Dedifferentiated amniotic fluid mesenchymal stem cell (primary cell): ENCODE results near the gene P2RY12.

ENCODE experiments used
- DNase-seq: peaks from one replicate; pipeline ENCODE4 v3.0.0-alpha.2; 2016; ENCODE audit errors: extremely low spot score

Gene P2RY12

DNA sequence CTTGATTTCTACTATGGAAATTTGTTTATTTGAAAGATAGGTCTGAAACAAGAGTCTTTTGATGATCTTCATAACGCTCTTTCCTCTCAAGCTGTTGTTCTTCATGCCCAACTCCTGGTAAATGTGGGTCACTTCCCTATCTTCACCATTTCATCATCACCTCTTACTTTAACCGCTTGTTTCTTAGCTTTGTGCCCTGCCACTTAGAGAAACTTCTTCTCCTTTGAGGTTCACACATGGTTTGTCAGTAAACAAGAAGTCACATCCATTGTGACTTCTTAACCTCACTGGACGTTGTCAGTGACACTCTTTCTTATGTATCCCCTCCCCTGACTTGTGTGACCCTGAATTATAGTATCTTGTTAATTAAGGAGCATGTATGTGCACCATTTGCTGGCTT is 38.3 kb downstream of the P2RY12 start:
- DNase-seq: no peak

DNA sequence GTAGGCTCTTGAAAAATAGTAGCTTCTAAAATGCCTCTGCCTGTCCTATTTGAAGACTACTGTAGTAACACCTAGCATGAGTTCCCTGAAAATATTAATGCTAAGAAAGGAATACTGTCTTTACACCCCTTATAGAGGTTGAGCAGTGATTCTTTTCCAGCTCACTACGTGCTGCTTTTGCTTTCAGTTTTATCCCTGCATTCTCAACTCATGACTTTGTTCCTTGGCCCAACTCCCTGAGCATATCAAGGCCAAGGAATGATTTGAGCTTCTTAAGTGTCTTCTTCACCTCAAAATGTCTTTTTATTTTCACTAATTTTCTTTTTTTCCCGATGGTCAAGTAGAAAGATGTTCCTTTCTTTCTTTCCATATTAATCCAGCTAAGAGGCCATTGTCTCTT is 38.7 kb downstream of the P2RY12 start:
- DNase-seq: peak; percentile 73

DNA sequence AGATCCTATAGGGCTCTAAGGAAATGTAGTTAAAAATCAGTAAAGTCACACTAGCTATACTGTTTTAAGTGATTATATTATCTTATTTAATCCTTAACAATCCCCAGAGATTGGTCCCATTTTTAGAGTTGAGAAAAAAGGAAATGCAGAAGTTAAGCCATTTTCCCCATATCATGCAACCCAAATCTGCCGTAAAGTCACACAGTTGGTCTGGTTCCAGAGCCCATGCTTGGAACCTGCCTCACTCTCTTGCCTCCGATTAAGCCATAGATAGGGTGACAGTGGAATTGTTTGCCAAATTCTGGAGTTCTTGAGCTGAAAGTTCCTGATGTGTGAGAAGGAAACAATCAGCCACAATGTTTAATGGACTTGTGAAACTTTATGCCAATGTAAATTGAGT is 52.9 kb downstream of the P2RY12 start:
- no peak for DNase-seq

DNA sequence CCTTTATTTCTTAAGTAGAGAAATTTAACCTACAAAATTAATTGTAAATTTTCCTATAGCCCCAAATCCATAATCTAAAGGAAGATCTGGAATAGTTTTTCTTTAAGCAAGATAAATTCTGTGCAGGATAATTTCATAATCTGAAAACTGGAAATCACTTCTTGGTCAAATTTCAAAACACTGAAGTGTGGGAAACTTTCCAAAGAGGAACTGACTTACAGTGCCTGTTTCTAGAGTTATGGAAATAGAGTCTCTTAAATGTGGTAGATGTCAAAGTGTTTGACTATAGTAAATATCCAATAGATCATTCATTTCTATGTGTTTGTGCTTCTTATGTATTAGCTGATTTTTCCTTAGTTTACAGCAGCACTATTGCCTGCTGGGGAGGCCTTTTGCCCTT is 53.7 kb downstream of the P2RY12 start:
- no peak for DNase-seq

DNA sequence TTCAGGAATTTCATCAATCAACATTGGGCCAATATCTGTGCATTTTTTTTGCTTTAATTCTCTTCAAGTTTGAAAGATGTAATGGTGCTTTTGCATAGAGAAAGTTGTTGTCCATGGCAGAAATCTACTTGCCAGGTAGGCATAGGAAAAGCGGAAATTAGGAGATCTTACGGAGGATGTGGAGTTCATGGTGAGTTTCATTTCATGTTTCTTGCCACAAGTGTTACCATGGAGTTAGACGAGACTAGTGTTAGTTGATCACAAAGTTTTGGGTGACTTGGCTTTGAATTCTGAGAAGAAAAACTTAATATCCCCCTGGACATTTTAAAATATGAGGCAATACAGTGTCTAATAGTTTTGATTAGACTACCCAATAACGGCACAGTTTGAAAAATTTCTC is 54.2 kb downstream of the P2RY12 start:
- no peak for DNase-seq

DNA sequence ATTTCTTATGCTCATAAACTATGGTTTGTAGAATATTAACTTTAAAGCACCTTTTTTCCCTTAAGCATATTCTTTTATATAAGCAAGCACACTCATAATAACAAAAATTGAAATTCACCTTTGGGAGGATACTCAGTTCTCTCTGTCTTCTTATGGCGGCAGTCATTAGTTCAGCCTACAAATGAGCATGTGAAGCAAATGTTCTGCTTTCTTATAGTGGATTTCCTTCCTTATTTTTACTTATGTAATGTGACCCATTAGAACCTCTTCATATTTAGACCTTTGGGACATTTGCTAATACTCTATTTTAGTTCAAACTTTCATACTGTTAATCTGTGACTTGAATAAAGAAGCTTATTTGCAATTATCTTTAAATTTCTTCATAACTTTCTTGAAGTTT is 55.2 kb downstream of the P2RY12 start, which contains the start of gene P2RY13:
TSS of gene P2RY13 (minus strand) at position 187 of the 400 bp plus-strand sequence. CDS start at position 166, 21 bp downstream.
- DNase-seq: no peak

DNA sequence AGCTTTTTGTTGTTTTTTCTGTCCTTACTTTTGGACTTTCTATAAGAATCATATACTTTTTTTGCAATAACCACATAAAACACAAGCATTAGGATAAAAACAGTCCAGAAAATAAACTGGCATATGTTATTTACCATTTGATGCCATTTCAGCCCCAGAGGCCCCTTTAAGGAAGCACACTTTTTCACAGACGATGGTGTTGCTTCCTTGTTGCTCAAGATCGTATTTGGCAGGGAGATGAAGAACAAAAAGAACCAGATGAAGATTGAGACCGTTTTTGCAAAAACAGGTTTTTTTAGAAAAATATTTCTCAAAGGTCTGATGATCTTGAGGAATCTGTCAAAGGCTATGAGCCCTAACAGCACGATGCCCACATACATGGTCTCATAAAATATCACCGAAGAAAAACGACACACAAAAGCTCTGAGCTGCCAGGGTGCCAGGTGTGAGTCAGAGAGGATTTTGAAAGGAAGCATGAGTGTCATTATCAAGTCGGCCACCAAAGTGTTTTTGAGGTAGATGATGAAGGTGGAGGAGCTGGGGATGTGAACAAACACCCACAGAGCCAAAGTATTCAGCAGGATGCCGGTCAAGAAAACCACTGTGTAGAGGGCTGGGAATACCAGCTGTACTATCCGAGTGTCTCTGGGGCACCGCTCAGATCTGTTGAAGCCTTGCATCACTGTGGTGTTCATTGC is 56.1 kb downstream of the P2RY12 start:
- no peak for DNase-seq

DNA sequence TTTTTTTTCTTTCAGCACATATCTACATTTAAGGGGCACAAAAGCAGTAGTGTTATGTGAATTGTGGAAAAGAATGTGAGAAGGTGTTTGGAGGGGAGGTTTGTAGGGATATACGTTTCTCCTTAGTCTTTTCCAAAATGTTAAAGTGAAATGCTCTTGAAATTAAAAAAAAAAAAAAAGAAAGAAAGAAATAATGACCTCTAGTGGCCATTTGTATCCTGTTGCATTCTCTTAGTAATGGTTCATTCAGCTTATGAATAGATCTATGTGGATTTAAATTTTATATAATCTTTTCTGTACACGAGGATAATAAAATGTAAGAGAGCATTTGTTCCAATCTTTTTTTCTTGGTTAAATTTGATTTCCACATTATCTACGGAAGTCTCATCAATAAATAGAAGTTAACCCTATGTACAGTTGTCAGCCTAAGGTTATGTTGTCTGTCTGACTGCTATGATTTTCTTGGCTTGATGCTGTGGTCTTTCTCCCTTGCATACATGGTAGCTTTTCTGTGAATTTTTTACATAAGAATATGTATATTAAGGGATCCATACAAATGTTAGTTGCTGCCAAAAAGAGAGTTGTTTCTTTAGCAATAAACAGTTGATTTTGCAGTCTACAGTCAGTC is 56.9 kb downstream of the P2RY12 start:
- DNase-seq: peak; percentile 43

DNA sequence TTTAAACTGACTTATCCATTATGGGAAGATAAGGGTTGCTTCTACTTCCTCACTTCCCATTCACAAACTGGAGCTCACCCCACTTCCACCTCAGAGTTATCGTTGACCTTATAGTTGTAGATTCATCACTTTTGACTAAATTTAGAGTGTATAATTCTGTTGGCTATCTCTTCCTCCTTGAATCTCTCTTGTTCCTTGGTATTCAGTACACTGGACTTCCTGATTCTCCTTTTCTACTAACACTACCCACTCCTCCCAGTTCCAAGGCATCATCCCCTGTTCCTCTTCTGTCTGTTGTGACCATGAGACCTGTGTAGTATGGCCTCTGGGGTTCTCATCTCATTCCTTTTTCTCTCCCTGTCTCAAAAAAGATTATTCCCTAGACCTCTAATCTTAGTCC is 62.0 kb downstream of the P2RY12 start:
- DNase-seq: no peak

DNA sequence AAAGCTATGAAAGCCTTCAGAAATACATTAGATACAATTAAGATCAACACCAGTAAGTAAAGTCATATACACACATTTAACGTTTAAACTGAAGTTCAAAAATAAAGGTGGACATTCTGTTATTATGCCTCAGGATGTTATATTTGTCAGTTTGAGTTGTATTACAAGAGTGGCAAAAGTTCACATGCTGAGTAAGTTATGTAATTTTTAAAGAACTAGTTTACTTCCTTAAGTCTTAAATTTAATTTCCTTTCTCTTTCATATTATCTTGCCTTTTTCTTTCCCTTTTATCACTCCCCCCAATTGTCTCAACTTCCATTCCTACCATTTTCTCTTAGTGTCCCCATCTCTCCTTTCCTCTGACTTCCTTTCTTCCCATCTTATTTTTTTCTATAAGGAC is 63.0 kb downstream of the P2RY12 start:
- DNase-seq: no peak

DNA sequence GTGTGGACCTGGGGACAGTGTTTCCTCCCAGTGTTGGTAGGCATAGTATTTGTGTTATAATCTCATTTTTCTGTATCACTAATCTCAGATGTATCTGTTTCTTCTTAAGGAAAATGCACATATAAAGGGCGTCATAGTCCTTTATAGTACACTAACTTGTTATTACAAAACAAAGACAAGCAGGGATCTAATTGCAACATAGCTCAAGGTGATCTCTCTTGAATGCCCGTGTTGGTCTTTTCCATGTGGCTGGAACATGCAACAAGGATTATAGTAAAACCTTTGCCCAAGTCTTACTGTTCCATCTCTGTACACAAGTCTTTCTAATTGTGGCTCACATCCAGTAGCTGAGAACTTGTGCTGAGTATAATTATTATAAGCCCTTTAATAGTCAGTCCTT is 64.4 kb downstream of the P2RY12 start:
- no peak for DNase-seq

DNA sequence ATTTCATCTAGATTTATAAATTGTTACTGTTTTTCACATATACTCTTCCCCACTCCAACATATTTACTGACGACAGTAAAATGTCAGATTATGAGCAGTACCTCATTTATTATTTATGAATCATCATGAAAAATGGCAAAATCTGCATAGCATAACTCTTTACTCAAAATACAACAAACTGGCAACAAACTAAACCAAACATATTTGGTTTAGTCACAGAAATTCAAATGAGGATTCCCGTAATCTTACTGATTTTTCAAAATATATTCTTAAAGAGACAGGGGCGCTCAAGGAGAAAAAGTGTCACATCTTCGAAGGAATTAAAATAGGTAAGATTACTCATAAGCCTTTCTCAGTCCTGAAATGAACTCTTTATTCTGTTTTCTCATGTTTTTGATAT is 64.9 kb downstream of the P2RY12 start:
- no peak for DNase-seq

DNA sequence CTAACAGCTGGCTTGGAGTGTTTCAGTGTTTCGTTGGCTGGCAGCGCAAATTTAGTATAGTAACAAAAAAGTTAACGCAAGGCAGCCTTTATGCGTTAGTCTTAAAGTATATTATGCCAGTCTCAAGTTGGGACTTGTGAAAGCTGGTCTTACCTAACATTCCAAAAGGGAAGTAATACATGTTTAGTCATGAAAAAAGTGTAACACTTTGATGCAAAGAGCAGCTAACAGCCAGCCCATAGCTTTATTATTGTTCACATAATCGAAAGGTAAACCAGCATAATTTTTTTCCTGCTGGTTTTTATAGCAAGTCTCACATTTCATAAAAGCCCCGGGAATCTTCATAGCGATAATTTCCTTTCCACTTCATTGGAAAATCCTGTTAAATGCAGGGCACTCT is 65.6 kb downstream of the P2RY12 start:
- DNase-seq: no peak

DNA sequence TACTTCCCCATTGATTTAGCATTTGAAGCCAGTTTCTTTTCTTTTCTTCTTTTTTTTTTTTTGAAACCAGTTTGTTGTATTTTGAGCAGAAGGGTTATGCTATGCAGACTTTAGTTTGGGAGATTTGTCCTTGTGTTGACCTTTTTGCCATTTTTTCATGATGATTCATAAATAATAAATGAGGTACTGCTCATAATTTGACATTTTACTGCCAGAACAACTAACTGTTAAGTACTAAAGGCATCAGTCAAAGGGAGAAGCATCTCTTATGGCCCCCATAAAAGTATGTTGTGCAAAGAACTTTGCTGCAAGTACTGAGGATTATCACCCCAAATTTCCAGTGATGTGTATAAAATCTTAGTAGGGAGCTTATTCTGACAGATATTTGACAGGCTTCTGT is 66.2 kb downstream of the P2RY12 start:
- no peak for DNase-seq

DNA sequence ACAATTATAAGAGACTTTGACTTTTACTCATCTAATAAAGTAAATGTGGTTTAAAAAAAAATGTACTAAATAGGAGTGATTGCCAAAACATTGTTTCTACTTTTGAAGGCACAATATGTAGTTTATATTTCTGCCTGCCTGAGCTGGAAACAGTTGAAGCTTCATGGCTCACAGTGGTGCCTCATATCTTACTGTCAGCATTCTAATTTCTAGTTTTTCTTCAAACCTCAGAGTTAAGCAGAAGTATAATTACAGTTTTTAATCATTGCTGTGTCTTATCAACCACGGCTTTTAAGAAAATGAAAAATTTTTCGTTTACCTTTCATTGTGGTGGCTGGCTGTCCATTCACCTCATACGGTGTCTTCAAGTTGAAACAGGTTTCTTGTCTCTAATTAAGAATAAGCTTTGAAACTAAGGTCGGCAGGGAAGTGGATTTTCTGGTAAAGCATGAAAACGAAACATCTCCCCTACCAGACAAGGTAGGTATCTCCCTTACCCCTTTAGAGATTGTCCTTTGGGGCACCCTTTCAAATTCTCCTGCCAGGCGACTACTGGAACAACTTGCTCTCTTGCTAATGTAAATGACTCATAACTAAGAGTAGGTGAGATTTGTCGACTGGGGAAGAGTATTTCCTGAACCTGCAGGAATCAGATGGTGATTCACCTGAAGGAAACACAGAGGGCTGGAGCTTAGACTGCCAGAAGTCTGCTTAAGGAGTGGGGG is 68.1 kb downstream of the P2RY12 start, which contains the start of gene GPR87:
TSS of gene GPR87 (minus strand) at position 554 of the 725 bp plus-strand sequence. CDS start 16,720 bp downstream, outside the sequence.
- DNase-seq: no peak

DNA sequence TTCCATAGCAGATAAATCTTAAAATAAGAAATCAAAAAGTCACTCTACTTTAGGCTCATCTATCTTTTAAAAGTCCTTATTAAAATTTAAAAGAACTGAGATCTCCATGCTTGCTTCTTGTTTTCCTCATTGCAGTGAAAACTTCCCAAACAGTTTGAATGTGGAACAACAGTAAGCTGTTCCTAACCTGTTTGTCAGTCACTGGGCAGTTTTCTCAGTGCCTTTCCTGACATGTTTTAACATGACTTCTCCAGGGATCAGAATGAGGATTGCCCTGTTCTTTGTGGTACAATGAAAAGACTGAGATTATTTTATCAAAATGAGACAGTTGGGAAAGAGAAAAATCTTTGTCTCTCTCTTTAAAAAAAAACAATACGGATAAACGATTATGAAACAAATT is 68.7 kb downstream of the P2RY12 start:
- DNase-seq: no peak

DNA sequence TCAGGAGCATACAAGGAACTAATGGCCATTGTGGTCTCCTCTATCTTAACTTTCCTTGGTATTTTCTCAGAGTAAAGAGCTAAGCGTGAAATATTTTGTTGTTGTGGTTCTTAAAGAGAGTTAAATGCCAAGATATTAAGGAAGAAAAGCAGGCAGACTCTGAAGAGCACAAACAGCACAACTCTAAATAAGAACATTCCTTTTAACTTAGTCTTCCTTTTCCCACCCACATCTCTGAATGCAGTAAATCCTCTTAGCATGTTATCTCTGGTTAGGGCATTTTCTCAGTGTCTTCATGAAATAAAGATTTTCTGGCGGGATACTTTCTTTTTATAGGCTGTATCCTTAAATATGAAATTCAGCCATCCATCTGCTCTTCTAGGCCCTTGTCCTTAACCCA is 69.4 kb downstream of the P2RY12 start:
- no peak for DNase-seq

DNA sequence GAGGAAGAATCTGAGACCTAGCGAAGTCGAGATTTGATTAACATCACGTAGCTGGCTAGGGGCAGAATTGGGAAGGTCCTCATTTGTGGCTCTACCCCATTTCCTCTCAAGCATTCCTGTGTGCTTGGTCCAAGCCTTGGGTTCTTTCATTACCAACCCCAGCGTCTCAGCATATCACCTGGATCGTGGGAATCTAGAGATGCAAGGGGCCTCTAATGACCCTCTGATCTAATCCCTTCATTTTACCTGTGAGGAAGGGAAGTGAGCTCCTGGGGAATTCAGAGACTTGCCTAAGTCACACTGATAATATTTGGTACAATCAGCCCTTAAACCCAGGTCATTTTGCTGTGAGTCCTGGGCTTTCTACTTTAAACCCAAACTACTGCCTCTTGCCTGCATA is 70.0 kb downstream of the P2RY12 start:
- DNase-seq: no peak

DNA sequence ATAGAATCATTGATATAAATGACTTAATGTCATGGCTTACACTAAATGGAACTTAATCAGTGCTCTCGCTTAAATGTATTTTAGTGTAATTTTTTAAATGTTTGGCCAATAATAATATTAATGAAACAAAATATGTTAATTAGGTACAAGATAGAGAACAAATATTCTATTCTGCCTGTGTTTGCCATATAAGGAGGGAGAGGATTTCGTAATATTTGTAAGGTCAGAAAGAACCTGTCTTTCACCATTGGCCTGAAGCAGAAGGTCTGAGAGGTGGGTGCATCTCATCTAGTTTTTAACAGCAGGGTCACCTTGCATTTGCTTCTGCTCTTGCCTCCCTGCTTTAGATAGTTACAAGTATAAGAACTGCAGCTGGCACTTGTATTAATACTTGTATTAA is 70.4 kb downstream of the P2RY12 start:
- no peak for DNase-seq

DNA sequence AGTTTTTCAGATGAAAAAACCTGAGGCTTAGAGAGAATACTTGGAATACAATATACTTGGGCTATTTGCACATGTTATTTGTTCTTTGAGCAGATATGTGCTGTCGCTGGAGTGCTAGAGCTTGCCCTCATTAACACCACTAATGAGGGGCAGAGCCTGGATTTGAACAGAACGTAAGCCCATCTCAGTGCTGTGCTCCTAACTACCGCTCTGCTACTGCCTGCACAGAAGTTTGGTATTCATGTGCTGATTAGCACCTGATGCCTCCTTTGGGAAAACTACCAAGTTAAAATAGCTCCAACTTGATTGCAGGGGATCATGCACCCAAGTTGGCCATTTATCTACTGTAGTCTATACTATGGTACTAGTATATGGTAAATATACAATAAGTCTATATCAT is 71.6 kb downstream of the P2RY12 start:
- no peak for DNase-seq

DNA sequence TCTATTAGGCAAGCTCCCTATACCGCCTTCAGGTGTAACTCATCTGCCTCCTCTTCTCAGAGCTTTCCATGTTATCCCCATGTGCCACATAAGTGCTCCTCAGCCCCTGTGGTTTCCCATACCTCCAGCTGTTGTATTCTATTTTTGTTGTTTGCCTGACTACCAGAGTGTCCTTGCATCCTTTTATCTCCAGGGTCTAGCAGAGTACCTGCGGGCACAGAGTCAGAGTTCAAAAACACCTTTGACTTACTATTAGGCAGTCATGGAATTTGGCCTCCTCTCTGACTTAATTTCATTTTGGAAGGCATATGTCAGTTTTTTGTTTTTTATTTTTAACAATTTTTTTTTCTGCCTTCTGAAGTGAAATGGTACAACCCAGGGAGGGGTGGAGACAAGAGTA is 75.0 kb downstream of the P2RY12 start:
- DNase-seq: no peak

DNA sequence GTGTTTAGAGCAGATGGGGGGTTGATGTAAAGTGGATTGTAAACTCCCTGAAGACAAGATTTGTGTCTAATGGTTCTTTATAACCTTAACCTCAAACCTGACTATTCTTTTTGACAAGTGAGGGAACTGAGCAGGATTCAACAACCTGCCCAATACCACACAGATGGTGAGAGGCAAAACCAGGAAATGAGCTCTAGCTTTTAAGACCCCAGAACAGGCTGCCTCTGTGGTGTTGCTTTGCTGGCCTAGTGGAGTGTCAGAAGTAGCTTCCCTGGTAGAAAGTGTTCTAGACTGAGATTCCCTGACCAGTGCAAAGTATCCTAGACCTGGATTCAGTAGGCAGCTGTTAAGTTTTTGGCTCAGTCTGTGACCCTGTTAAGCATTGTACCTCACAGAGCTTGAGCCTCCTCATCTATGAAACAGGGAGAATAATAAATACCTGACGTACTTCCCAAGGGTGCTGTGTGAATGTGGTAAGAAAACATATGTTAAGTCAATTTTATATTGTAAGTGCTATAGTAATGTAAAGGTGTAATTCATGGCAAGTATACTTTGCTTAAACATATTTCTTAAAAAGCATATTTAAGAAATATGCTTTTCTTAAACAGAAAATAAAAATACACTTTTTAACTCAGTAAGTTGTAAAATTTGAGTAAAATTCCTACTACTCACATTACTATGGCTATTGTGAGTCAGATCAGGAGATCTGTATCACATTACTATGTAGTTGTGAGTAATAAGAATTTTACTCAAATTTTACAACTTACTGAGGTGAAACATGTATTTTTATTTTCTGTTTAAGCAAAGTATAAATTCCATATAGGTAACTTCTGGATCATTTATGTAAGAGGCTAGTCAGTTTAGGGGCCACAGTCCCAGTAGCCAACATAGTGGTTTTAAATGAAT is 76.7 kb downstream of the P2RY12 start:
- no peak for DNase-seq
